Islet precursor cell (in vitro differentiated cells): ENCODE measurements around the gene SKAP1.
"Not testable (repeated sequence)": the region's sequence is repeated elsewhere in the genome, so short reads cannot be mapped to it uniquely, and the experiment has no call there.

Experiments used
- DNase-seq: peaks from one replicate; pipeline ENCODE4 v3.0.0-alpha.2; 2018

Gene SKAP1

GRCh38 chr17:48276776-48277175, 153.2 kb downstream of the SKAP1 start:
- no peak for DNase-seq

GRCh38 chr17:48270899-48271298, 159.1 kb downstream of the SKAP1 start:
- no peak for DNase-seq

DNA sequence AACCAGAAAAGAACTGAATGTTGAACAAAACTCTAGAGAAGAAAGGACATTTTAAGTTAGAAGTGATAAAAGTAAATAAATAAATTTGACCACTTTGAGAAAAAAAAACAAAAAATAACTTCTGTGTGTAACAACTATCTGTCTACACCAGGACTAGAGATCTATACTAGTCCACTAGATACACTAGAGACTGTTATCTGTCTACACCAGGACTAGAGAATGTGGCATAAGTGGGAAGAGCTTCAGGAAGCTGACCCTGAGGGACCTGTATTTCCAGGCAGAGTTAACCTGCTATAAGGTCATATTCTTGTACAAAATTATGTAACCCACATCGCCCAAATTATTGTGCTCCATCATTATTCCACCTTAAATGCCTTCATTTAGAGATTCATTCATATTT, 160.8 kb downstream of the SKAP1 start:
- DNase-seq: no peak

DNA sequence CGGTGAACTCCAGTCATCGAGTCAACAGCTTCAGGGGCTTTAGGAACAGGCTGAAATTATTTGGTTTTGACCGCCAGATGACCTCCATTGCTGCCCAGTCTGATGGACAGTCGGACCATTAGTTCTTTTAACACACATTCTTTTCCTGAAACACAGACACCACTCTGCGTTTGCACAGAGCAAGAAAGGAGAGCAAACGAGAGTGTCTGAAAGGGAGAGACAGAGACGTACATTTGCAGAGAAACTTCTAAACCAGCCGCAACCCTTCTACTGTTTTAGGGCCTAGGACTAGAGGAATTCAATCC, 166.3 kb downstream of the SKAP1 start:
- DNase-seq: peak; percentile 60

GRCh38 chr17:48262982-48263730, 166.9 kb downstream of the SKAP1 start:
- no peak for DNase-seq

GRCh38 chr17:48261297-48261880, 168.6 kb downstream of the SKAP1 start:
- peak; percentile 87 for DNase-seq

DNA sequence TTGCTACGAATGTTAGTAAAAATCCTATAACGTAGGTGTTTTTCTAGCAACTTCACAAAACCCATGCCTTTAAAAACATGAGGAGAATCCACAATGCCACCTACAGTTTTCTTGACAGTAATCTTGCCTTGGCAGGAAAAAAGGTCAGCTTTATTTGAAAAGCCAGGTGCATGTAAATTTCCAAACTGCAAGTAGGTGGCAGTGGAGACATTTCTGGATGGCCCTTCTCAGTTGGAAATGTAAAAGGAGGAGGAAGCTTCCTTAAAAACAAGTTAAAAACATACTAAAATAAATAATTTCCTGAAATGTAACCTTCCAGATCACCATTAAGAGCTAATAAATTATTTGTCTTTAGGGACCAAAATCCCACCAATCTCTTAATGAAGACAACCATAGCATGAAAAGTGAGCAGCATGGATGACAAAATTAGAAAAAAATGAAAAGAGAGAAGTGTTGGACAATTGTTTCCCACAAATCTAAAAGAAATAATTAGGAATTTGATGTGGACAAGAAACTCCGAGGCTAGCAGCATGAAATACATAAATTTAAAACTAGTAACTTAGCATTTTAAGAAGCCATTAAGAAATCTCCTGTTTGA, 170.2 kb downstream of the SKAP1 start:
- DNase-seq: peak; percentile 66

GRCh38 chr17:48258331-48258730, 171.7 kb downstream of the SKAP1 start:
- DNase-seq: no peak

- DNase-seq: no peak
Measured at GRCh38 chr17:48255759-48256158, 174.3 kb downstream of the SKAP1 start.

DNA sequence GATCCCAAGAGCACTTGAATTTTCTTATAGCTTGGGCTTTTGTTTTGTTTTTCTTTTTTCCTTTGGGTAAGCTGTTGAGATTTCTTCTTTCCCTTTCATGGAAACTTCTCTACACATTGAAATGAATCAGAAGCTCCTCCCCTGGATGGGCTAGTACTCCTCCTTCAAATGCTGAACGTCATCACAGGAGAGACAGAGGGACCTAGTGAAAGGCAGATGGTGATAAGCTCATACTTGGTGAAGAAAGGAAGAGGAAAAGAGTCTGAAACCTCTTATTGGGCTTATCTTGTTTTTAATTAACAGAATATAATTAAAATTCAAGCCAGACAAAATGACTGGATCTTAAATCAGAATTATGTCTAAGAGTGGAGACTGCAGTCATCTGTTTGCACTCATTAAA, 175.1 kb downstream of the SKAP1 start:
- no peak for DNase-seq

DNA sequence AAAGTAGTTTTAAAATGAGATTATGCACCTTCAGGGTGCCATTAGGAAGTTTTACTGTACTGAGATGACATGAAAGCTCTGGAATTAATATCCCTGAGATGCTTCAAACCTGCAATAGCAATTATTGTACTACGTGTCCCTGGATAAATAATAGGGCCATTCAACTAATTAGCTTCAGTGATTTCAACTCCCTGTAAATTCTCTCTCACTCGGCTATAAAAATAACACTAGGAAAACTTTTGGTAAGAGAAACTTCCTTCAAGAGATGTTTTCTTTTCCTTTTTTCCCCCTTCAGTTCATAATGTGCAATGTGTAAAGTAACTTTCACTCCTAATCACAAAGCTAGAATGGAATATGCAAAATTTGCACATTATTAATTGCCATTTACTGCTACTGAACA, 176.0 kb downstream of the SKAP1 start:
- DNase-seq: no peak

- DNase-seq: no peak
Measured at GRCh38 chr17:48251950-48252349, 178.1 kb downstream of the SKAP1 start.

DNA sequence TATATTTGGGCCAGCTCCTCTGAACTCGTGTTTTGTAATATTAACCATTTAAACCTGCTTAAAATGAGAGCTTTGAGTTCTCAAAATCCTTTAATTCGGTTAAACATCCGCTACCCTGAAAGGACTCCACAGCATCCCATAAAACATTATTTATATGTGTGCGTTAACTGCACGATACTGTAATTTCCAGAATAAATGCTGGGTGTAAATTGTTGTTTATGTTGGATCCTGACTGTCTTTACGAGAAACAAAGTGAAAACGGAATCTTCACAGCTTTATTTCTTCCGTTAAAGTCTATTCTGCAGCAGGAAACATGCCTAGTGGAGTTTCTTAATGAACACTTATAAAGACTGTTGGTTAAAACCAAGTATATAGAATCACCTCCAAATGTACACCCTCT, 179.1 kb downstream of the SKAP1 start:
- DNase-seq: no peak

DNA sequence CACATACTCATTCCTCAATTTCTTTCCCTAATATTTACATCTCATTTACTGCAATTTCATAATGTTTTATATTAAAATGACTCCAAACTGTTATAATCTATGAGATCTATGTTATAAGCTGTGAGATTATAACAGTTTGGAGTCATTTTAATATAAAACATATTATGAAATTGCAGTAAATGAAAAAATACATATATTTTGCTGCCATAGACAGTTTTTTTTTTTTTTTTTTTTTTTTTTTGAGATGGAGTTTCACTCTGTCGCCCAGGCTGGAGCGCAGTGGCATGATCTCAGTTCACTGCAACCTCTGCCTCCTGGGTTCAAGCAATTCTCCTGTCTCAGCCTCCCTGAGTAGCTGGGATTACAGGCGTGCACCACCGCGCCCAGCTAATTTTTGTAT, 180.0 kb downstream of the SKAP1 start:
- not testable (repeated sequence) for DNase-seq

GRCh38 chr17:48247603-48248002, 182.4 kb downstream of the SKAP1 start:
- DNase-seq: no peak

DNA sequence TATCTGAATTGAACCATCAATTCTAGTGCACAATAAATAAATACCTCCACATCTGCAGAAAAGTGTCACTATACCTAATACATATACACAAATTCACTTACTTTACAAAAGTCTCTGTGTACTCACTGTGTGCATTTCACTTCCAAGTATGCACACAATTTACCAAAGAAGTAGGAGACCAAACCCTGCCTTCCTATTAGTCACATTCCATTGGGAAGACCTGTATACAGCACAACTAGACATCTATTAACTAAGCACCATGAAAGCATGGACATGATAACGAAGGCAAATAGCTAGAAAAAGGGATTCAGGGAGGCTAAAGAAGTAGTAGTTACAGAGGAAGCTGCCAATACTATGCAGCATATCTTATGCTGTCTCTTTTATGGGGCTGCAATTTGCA, 183.0 kb downstream of the SKAP1 start:
- no peak for DNase-seq

- no peak for DNase-seq
Measured at GRCh38 chr17:48246612-48247011, 183.4 kb downstream of the SKAP1 start.

DNA sequence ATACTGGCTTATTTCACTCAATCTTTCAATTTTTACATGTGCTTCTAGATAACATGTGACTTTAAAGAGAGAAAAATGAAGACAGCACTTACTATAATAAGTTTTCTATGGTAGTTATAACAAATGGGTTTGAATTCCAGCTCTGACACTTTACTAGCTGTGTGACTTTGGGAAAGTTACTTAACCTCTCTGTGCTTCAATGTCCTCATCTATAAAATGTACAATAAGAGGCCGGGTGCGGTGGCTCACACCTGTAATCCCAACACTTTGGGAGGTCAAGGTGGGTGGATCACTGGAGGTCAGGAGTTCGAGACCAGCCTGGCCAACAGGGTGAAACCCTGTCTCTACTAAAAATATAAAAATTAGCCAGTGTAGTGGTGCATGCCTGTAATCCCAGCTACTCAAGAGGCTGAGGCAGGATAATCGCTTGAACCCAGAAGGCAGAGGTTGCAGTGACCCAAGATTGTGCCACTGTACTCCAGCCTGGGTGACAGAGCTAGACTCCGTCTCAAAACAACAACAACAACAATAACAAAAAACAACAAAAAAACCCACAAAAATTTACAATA, 184.5 kb downstream of the SKAP1 start:
- not testable (repeated sequence) for DNase-seq

DNA sequence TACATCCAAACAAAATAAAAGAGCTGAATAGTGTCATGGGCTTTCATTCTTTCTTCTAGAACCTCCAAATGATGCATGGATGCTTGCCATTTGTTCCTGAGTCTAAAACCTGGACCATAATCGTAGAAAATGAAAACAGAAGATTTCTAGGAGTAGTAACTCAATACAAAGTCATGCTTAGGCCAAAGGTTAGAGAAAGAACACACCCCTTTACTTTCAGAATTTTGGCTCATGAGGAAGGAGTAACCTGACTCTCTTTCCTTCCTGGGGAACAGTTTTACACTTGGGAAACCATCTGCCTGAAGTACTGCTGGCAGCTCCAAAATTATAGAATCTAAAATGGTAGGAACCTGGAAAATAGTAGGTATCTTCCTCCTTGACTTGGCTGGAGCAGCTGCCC, 185.2 kb downstream of the SKAP1 start:
- DNase-seq: no peak

DNA sequence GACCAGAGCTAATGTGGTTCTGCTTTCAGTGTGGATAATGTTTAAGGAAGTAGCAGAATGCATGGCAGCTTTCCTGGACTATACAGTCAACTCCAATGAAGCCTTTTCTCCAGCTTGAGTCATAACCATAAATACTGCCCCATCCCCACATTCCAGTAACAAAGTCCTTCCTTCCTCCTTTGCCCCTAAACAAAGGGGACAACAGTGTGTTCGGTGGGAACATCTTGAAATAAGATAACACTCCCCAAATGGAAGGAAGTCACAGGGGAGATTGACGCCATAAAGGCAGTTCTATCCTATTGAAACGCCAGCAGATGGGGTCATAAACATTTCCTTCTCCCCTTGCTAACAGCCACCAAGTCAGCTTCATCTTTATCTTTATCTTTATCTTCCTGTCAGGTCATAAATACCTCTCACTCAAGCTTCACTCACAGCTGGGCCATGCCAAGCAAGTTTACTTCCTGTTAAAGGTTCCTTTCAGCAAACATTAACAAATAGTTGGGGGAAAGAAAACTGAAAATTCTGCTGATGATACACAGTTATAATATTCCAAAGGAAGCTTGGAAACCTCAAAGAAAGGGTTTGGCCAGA, 185.8 kb downstream of the SKAP1 start:
- DNase-seq: peak; percentile 93

- peak; percentile 67 for DNase-seq
Measured at GRCh38 chr17:48241770-48242497, 188.1 kb downstream of the SKAP1 start.

GRCh38 chr17:48241131-48241591, 188.9 kb downstream of the SKAP1 start:
- DNase-seq: peak; percentile 87

GRCh38 chr17:48240562-48241130, 189.4 kb downstream of the SKAP1 start:
- peak; percentile 80 for DNase-seq
